NCI-H524 treated with DMSO at 0.1 percent for 48 hours (cell line): ENCODE measurements around the gene MAN2A2.

ENCODE experiments used
- DNase-seq: peaks from one replicate; lab custom pipeline; 2025; lab: John Stamatoyannopoulos, UW

The MAN2A2 gene

DNA sequence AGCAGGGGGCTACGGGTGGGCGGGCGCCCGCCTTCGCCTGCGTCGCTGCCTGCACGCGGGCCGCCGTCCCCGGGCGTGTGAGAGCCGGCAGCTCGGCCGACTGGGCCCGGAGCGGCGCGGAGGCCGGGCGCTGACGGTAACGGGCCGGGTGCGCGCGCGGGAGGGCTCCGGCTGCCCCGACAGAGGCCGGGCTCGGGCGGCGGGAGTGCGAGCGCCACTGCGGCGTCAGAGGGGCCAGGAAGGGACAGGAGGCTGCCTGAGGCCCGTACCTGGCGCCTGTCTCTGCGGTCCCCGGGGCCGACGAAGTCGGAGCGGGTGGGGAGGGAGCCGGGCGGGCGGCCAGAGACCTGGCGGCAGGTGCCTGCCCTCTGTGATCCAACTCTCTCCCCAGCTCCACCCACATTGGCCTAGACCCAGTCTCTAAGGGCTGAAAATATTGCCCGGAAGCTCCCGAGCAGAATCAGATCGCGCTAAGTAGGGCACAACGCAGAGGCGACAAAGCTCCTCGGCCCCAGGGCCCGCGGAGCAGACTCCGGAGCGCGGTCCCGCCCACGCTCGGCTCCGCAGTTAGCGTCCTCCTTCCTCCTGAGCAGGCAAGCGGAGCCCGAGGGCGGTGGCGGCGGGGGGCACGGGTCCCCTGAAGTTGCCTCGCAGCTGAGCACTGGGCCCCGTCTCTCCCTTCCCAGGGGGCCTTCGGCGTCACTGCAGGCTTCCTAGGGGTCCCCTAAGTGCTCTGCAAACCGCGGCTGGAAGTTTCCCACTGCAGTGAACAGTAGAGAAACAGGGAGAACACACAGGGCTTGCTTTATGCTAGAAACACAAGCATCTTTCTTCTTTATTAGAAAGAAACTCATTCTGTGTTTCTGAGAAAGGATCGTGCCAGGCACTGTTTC is at the start of gene MAN2A2:
Gene MAN2A2, plus strand, starts transcription at position 463 of the 893 bp plus-strand sequence. CDS start 906 bp downstream, outside the sequence.
- DNase-seq, result no peak

DNA sequence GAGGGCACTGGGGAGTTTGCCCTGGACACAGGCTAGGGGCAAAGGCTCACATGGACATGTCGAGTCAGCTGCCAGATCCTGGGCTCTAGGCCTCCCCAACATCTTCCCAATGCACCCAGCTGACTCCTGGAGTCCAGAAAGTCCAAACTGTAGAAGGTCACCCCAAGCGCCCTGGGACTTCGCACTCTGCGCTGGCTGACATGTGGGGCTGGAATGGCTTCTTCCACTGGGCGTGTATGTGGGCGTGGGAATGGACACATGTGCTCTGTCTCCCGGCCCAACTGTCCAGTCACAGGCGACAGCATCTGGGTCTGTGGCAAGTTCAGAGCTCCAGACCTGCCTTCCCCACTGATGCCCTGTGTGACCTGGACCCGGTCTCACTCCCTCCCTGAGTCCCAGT is 48.0 kb upstream of the MAN2A2 start:
- no peak for DNase-seq

DNA sequence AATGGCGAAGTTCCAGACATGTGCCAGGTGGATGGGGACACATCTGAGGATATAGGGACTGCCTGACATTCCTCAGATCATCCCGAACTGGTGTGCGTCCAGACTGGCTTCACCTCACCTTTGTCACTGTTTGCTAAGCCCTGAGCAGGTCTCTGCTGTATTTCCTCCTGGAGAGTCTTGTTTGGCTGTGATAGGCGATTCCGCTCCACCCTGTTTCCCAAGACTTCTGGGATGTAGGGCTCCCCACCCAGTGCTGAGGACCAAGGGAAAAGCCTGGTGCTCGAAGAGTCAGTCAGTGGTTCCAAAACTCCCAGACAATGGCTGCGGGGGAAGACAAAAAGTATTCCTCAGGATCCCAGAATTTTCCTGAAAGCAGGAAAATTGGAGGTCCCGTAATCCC is 45.8 kb upstream of the MAN2A2 start:
- no peak for DNase-seq

DNA sequence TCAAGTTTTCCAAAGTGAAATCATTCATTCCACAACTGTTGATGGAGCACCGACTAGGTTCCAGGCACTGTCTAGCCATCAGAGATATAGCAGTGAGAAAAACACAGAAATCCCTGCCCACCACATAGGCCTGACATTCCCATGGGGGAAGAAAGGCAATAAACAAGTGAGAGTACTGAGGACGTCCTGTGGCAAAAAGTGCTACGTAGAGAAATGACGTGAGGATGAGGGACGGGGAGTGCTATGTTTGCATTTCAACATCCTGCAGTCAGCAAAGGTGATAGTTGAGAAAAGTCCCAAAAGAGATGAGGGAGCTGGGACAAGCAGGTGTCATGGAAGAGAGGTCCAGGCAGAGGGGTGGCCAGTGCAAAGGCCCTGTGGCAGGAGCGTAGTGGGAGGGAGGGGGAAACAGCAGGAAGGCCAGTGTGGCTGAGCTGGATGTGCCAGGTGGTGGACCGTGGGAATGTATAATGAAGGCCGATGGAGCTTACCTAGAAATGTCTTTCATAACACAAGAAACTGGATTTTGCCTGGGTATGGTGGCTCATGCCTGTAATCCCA is 45.1 kb upstream of the MAN2A2 start:
- no peak for DNase-seq

DNA sequence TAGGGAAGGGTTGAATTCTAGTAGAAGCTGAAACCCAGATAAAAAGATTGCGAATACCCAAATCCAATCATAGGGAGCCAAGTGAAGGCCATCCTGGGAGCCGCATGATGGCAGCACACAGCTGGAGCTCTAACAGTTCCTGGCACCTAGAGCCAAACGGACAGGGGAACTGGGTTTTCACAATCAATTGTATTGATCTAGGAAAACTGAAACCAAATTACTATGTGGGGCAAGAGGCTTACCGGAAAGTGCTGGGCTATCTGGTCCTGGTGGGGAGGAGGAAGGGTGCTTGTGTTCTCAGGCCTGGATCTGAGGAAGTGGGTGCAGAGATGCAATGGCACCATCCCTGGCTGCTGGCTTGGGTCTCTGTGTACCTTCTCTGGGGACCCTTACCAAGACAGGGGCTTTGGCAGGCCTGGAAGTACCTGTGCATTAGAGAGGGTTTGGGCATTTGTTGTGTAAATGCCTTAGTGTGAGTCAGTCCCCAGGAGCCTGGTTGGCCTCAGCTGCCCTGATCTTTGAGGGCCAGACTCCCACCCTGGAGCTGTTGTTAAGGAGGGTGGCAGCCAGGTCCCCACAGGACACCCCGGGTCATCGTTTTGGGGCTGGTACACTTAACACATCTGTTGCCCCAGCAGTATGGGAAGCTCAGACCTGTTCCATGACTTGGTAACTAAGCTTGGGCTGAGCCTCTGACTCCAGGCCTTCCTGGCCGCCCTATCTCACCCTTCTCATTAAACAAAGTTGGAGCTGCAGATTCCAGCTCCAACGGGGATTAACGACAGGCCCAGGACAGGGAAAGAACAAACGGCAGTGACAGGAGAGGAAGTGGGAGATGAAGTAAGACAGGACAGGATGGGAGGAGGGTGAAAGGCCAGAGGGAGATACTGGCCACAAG is 43.6 kb upstream of the MAN2A2 start:
- no peak for DNase-seq

DNA sequence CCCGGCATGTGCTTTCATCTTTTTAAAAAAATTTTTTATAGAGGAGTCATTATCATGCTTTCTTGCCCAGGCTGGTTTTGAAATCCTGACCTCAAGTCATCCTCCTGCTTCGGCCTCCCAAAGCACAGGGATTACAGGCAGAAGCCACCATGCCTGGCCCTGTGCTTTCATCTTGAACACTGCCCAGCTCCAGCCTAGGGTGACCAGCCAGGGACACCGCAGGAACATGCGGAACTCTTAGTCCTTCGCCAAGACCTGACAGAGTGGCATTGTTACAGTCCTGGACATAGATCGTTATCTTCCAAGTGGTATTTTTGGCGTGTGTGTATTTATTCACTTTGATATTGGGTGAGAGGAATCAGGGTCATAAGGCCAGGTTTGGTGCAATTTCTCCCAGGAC is 42.7 kb upstream of the MAN2A2 start:
- DNase-seq, result no peak

DNA sequence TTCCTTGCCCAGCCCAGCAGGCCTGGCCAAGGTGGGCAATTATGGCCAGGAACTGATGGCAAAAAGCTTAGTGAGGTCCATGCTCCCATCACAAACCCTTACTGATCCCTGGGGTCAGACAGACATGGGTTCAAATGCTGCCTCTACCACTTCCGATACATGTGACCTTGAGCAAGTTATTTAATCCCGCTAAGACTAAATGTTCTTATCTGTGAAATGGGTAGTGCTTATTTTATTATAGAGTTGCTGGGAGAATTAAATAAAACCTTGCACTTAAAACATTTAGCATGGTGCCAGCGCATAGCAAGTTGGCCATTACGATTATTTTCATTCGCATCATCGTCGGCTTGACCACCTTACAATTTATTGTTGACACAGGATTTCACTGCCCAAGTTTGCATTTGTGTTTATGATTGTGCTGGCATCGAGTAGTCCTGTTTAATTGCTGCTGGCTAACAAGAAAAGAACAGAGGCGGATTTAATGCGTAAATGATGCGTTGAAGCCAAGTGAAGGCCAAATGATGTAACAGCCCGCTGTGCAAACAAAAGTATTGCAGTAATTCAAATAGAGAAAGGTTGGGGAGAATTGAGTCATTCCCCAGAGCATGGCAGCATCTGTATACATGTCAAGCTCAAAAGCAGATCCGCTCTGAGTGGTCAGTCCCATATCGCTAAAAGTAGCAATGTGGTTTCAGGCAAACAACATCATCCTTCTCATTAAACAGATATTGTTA is 42.0 kb upstream of the MAN2A2 start:
- DNase-seq, result no peak

DNA sequence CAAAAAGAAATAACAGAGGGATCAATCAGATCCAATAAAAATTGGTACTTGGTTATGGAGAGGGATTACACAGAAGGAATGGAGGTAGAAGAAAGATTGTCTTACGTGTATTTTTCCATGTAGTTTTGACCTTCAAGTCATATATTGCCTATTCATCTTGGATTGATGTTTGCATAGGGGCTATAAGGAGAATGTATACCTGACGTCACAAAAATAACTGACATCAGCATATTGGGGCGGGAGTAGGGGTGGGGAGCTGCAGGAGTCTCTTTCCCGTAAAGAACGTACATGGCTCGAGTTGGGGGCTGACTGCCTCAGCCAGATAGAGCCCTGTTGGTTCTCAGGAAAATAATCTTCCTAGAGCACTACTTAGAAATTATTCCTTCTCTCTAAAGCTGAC is 40.6 kb upstream of the MAN2A2 start:
- DNase-seq, result no peak

DNA sequence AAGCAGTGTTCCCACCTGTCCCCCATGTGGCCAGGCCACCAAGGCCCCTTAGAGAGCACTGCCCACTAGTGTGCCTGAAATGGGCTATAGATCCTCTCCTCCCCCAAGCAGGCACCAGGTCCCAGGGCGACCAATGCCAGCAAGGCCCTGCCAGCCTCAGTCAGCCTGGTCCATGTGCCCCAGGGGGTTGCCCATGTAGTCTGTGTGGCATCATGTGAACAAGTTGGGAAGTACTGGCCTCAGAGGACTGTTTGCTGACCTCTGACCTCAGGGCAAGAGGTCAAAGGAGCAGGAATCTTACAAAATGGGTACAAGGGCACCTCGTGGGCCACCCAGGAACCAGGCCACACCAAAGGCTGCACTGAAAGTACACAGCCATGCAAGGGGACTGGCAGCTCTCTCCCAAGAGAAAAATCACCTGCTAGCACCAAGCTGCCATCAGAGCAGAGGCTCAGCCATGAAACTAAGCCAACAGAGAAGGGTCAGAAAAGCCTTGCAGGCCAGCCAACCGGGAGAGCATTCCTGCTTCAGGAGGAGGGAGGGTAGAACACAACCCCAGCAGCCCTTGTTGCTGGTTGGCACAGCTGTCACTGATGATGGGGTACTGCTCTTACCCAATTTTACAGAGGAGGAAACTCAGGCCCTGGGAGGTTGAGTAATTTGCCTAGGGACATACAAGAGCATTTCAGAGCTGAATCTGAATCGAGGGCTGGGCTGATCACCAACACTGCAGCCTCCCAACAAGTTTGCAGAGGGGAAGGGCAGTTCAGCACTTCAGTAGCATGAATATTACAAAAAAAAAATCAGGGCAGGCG is 39.9 kb upstream of the MAN2A2 start:
- DNase-seq, result no peak

DNA sequence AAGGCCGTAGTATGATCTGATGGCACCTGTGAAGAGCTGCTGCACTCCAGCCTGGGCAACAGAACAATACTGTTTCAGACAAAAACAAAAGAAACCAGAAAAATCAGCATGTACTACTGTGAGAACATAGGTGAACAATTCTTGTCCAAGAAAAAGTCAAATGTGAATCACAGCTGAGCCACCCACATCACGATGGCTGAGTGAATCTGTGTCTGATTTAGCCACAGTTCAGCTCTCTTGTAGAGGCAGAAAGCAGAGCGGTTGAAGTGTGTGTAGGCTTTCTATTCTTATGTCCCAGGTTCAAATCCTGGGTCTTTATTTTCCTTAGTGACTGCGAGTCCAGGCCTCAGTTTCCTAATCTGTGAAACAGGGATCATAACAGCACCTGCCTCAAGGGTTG is 39.1 kb upstream of the MAN2A2 start:
- DNase-seq, result no peak

DNA sequence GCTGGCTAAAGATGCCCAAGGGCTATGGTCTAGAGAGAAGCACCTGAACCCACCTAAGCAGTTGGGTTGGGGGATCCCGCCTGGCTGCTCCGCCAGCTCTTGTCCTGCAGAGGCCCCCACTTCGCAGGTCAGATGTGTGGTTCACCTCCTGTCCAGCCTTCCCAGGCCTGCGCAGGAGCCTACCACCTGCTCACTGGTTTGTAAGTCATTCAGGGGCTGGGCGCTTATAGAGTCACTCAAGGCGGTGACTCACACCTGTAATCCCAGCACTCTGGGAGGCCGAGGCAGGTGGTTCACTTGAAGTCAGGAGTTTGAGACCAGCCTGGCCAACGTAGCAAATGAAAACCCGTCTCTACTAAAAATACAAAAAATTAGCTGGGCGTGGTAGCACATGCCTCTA is 38.6 kb upstream of the MAN2A2 start:
- DNase-seq, result no peak

DNA sequence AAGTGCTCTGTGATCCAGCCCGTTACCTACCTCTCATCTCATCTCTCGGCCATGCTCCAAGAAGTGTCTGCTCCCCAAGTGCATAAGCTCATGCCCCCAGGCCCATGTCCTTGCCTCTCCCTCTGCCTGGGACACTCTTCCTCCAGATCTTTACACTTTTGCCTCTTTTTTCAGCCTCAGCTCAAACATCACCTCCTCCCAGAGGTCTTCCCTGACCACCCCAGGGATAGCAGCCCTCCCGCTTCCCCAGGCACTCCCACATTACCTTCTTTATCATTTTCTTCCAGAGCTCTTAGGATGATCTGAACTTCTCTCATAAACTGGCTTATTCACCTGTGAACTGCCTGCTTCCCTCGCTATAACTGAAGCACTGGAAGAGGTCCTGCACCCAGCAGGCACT is 37.4 kb upstream of the MAN2A2 start:
- no peak for DNase-seq

DNA sequence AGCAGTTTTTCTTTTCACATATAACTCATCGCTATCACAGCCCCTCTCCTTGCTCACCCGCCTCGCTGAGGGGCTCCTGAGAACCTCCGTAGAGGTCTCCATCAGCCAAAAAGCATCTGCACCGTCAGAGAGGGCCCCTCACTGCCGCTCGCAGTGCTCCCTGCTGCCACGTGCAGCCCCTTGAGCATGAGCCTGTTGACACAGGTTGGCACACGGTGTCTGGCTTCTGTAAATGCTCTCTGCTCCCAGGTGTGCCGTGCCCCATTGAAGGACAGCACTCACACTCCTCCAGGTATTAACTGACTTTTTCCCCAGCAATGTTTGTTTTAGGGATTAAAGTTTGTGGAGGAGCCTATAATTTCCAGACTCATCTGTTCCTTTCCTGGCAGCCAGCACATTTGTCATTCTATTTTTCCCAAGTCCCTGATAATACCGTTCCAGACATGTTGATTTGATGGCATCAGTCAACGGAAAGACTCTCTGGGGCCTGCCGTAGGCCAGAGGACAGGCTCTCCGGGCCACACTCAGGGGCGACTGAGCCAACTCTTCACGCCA is 36.9 kb upstream of the MAN2A2 start:
- no peak for DNase-seq

DNA sequence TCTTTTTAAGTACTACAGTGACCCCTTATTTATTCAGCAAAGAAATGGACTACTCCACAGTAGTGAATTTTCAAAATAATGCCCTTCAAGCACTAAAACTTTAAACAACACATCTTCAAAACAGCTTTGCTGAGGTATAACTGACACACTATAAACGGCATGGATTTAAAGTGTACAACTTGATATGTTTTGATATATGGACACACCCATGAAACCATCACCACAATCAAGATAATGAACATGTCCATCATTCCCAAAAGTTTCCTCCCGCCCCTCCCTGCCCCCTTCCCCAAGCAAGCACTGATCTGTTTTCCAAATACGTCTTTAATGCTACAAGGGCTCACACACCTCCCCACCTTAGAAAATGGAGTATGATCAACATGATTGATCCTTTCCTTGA is 36.3 kb upstream of the MAN2A2 start:
- DNase-seq, result no peak

DNA sequence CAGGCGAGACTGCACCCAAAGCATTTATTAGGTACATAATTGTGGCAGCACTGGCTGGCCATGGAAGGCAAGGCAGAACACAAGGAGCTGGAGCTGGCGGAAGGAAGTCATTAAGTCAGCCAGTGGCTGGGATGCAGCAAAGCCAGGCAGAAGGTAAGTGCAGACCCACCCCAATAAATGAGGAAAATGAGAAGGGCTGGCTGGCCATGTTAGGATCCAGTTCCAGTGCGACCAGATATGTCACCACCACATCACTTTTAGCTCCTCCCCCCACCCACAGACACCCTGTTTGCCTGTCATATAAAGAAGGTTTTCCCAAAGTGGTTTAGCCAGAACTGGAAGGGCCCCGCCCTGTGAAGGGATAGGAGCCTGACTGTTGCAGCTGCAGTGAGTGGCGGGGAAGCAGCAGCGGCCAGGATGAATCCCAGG is 34.8 kb upstream of the MAN2A2 start, which contains the start of gene FURIN:
Gene FURIN, plus strand, starts transcription at position 328 of the 429 bp plus-strand sequence. CDS start 7,153 bp downstream, outside the sequence.
- DNase-seq, result no peak

DNA sequence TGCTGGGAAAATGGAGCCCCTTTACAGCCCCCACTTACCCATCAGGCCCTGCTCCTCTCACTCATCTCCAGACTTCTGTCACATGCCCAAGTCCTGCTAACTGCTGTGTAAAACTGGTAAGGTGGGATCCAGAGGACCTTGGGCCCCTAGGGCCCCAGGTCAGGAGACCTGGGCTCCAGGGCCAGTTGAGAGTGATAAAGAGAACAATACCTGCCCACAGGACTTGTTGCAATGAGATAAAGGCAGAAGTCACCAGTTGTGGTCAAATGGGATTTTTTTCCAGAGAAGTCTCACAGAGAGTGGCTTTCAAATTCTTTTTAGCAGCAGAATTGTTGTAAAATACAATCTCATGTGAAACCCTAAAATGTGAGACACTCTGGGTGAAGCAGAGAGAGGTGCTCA is 34.0 kb upstream of the MAN2A2 start:
- DNase-seq, result no peak

DNA sequence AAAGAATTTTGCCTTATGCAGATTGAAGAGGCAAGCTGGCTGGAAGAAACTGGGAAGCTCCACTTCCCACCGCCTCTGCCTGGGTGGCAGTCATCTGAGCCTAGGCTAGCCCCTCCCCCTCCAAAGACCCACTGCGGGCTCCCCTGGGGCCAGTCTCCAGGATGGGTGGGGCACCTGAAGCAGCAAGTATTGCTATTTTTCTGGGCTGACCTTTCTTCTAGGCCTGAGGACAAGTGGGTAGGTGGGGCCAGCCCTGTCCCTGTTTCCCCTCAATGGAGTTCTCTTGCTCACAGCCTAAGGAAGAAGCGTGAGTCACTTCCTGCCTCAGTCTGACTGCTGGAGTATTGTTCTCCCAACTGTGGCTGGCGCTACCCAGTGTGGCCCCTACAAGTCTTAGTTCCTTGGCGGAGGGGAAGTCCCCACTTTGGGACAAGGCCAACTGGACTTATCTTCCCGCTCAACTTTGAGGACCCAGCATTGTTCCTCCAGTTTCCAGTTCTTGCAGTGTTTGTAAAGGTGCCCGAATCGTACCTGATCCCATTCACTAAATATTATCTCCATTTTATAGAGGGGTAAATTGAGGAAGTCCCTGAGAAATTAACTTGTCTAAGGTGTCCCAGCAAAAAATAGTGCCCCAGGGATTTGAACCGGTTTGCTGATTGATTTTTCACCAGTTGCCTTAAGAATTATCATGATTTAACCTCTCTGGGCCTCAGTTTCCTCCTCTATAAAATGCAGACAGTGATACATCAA is 33.3 kb upstream of the MAN2A2 start:
- no peak for DNase-seq

DNA sequence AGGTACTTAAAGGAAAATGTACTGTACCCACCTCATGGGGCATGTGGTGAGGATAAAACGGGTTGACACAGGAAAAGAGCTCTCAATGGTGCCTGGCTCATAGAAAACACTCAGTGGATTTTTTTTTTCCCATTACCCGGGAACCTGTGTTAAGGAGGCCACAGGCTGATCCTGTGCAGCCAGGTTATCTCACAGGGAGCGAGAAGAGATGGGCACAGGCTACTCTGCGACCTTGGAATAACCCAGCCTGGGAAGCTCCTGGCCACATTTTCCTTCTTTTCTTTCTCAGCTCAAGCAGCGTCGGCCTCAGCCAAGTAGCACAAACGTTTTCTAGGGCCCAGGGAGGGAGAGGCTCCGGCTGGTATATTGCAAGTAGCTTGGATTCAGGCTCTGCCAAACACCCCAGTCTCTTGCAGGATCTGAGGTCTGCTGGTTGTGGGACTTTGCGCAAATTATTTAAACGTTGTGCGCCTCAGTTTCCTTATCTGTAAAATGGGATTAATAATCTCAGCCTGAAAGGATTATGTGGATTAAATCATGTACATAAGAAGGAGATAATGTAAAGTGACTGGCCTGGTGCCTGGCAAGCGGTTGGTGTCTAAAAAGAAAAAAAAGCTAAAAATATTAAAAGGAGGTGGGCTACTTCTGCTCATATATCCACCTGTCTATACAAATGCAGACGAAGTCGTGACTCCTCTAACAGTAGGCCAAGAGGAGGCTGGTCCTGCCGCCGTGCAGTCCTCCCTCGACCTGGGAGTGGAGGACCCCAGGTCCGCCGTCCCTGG is 32.6 kb upstream of the MAN2A2 start:
- no peak for DNase-seq

DNA sequence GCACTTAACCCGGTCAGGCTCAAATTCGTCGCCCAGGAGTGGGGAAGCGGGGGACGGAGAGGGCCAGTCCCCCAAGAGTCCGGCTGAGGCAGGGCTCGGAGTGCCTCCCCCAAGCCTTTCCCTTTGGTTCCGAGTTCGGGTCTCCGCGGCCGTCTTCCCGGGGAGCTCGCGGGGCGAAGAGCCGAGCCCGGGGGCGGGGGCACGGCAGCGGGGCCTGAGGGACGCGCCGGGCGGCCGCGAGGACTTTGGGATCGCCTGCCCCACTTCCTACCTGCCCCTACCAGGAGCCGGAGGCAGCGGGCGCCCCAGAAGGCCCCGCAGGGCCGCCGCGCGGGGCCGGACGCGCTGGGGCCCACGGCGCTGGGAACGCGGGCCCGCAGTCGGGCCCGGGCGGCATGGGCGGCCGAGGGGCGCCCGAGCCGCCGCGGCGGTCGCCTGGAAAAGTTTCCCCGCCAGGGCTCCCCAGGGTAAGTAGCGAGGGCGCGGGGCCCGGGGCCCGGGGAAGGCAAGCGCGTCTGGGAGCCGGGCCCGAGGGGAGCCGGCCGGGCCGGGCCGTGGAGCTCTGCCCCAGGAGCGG is 31.9 kb upstream of the MAN2A2 start:
- DNase-seq, result no peak
